Keratinocyte (primary cell): ENCODE data around the gene NUP160. TPM values are rescaled to one million over a fixed set of nuclear protein-coding genes. Genes with fewer than 3 reads are reported as not detected.

Source experiments
- DNase-seq: peaks from one replicate; pipeline ENCODE4 v3.0.0-alpha.2; 2011; ENCODE audit warnings: low read depth, missing footprints, low spot score
- FAIRE-seq: peaks from 2 replicates; lab custom pipeline; 2011; peaks lifted over from hg19 to GRCh38; lab: Jason Lieb, UNC
- H2AFZ ChIP-seq: 2 replicates; pipeline ENCODE4 v1.6.0; 2012; ENCODE audit warnings: low read length, control low read depth, inconsistent platforms; ENCODE audit not compliant: control insufficient read depth
- H3K27ac ChIP-seq: 2 replicates; pipeline ENCODE4 v1.5.1; 2011; ENCODE audit warnings: low read length; ENCODE audit not compliant: control insufficient read depth, insufficient read depth
- H3K27me3 ChIP-seq: 3 replicates; pipeline ENCODE4 v1.6.0; 2011; ENCODE audit warnings: low read length; ENCODE audit not compliant: control insufficient read depth, insufficient read depth; ENCODE audit errors: extremely low read depth
- H3K36me3 ChIP-seq, 2 experiments: 2 replicates in 1 of 2; 3 replicates in 1 of 2; pipeline ENCODE4 v1.5.1; 2011; ENCODE audit warnings: low read length in 2 of 2, mild to moderate bottlenecking in 1 of 2; ENCODE audit not compliant: control insufficient read depth in 2 of 2, insufficient read depth in 2 of 2; ENCODE audit errors: extremely low read depth in 1 of 2
- H3K4me1 ChIP-seq: 3 replicates; pipeline ENCODE4 v1.5.1; 2011; ENCODE audit warnings: low read length; ENCODE audit not compliant: control insufficient read depth, insufficient read depth; ENCODE audit errors: extremely low read depth
- H3K4me2 ChIP-seq: 3 replicates; pipeline ENCODE4 v1.6.0; 2011; ENCODE audit warnings: low read depth, low read length; ENCODE audit not compliant: control insufficient read depth, insufficient read depth; ENCODE audit errors: extremely low read depth
- H3K4me3 ChIP-seq, 3 experiments: fragments of 200-600 bp in 1 of 3; sonication (generic) in 1 of 3; 2 replicates in 2 of 3; 3 replicates in 1 of 3; pipeline ENCODE4 v1.5.1; 2011 to 2016; ENCODE audit warnings: low read length in 3 of 3, mild to moderate bottlenecking in 3 of 3, control low read depth in 2 of 3, inconsistent platforms in 1 of 3, low read depth in 1 of 3, mixed read lengths in 1 of 3, mixed run types in 1 of 3, moderate library complexity in 1 of 3; ENCODE audit not compliant: control insufficient read depth in 2 of 3, insufficient read depth in 2 of 3; ENCODE audit errors: extremely low read depth in 1 of 3
- H3K79me2 ChIP-seq: 2 replicates; pipeline ENCODE4 v1.6.0; 2012; ENCODE audit warnings: low read length; ENCODE audit not compliant: control insufficient read depth, insufficient read depth
- H3K9ac ChIP-seq: 3 replicates; pipeline ENCODE4 v1.6.0; 2011; ENCODE audit warnings: low read length; ENCODE audit not compliant: control insufficient read depth, insufficient read depth; ENCODE audit errors: extremely low read depth
- H3K9me1 ChIP-seq: 3 replicates; pipeline ENCODE4 v1.6.0; 2011; ENCODE audit warnings: low read length; ENCODE audit not compliant: control insufficient read depth, insufficient read depth; ENCODE audit errors: extremely low read depth
- H3K9me3 ChIP-seq: 2 replicates; pipeline ENCODE4 v1.5.1; 2012; ENCODE audit warnings: low read depth, low read length; ENCODE audit not compliant: control insufficient read depth
- H4K20me1 ChIP-seq: 3 replicates; pipeline ENCODE4 v1.6.0; 2011; ENCODE audit warnings: low read length; ENCODE audit not compliant: control insufficient read depth, insufficient read depth; ENCODE audit errors: extremely low read depth
- CTCF ChIP-seq, 3 experiments: IDR thresholded peaks in 1 of 3; conservative IDR thresholded peaks in 1 of 3; optimal IDR thresholded peaks in 1 of 3; 2 replicates in 2 of 3; 3 replicates in 1 of 3; pipeline versions ENCODE3 to v1.5.1; 2011; ENCODE audit warnings: low read length in 3 of 3, mild to moderate bottlenecking in 3 of 3, moderate library complexity in 2 of 3, control low read depth in 1 of 3, inconsistent platforms in 1 of 3; ENCODE audit not compliant: insufficient read depth in 2 of 3; ENCODE audit errors: extremely low read depth in 1 of 3
- EZH2 ChIP-seq: IDR thresholded peaks from one replicate; pipeline ENCODE4 v1.6.1; 2012; ENCODE audit warnings: inconsistent platforms, mild to moderate bottlenecking, low read length, moderate library complexity
- dilution Hi-C: fragments of 300-500 bp; cut with MboI; formaldehyde crosslinking; loops from one replicate; pipeline ENCODE4 v1.7.0; 2020; ENCODE audit warnings: low sequenced_read_pairs; ENCODE audit not compliant: extremely low pct_ligation_motif_present
- polyA plus RNA-seq, 5 experiments: library from polyadenylated mRNA; depleted of rRNA in 3 of 5; stranded (reverse) in 3 of 5; stranded (forward) in 1 of 5; unstranded in 1 of 5; fragments of >200 nt; gene quantifications; 1 replicate in 1 of 5; 2 replicates in 3 of 5; 3 replicates in 1 of 5; pipeline versions ENCODE4 v1.2.1 to v1.2.3, GENCODE V29; 2011 to 2012; ENCODE audit warnings: missing spikeins in 2 of 5, low read depth in 1 of 5, low replicate concordance in 1 of 5

NUP160 gene
- polyA plus RNA-seq, 1 donor (not counting 4 experiments of a cell fraction or from before 2014, with no cell fraction given) = 26.6 TPM

- FAIRE-seq (no peak), DNase-seq (no peak)
Observed at GRCh38 chr11:47857892-47858543, 9.9 kb upstream of the NUP160 start.

GRCh38 chr11:47857485-47857884, 9.3 kb upstream of the NUP160 start:
- Histone ChIP-seq H3K4me3 (no peak overlapping the region), H3K36me3 (no peaks in the 10 kb centered on the region), H3K27ac (no peak overlapping the region), H3K4me1 (peaks cover 2% of the 10 kb centered on the region), H2AFZ (no peak overlapping the region), H3K4me2 (no peak overlapping the region), H4K20me1 (no peaks in the 10 kb centered on the region), H3K9me1 (no peaks in the 10 kb centered on the region), H3K79me2 (no peaks in the 10 kb centered on the region), H3K27me3 (no peaks in the 10 kb centered on the region), H3K9me3 (no peaks in the 10 kb centered on the region), H3K9ac (no peak overlapping the region)
- TF ChIP-seq CTCF (optimal IDR thresholded peaks at IDR 0.05 in 1 of 3, IDR thresholded peaks at IDR 0.05 in 1 of 3, conservative IDR thresholded peaks at IDR 0.05 in 1 of 3; ENCODE audit: extremely low read depth in 1 of 3, insufficient read depth in 2 of 3, low read length in 3 of 3) = no peak
- no peak for TF ChIP-seq EZH2
- FAIRE-seq (no peak), DNase-seq (no peak)
- dilution Hi-C loops = no loop called here

More at GRCh38 chr11:47857892-47858543, 9.9 kb upstream of the NUP160 start:
- Histone ChIP-seq H3K9ac (no peak overlapping the region), H4K20me1 (no peaks in the 10 kb centered on the region), H3K27me3 (no peaks in the 10 kb centered on the region), H2AFZ (no peak overlapping the region), H3K4me3 (no peak overlapping the region), H3K79me2 (no peaks in the 10 kb centered on the region), H3K4me1 (peaks cover 2% of the 10 kb centered on the region), H3K36me3 (no peaks in the 10 kb centered on the region), H3K4me2 (no peak overlapping the region), H3K27ac (no peak overlapping the region), H3K9me1 (no peaks in the 10 kb centered on the region), H3K9me3 (no peaks in the 10 kb centered on the region)
- dilution Hi-C loops = no loop called here
- TF ChIP-seq EZH2 = no peak
- TF ChIP-seq CTCF (optimal IDR thresholded peaks at IDR 0.05 in 1 of 3, IDR thresholded peaks at IDR 0.05 in 1 of 3, conservative IDR thresholded peaks at IDR 0.05 in 1 of 3; ENCODE audit: extremely low read depth in 1 of 3, insufficient read depth in 2 of 3, low read length in 3 of 3) = no peak
